Suprapubic skin (tissue), 3 donors: ENCODE measurements around the gene CILP.

Experiments used
- POLR2A ChIP-seq, 2 donors: fragments of 450-650 bp; IDR thresholded peaks; one replicate each; pipeline ENCODE4 v1.6.1; 2017; ENCODE audit warnings: antibody characterized with exemption in 2 of 2, mild to moderate bottlenecking in 2 of 2, moderate library complexity in 2 of 2
- TF ChIP-seq, protein P1 (sequence below), 2 donors: fragments of 200-600 bp in 1 of 2; fragments of 450-650 bp in 1 of 2; sonication (generic) in 1 of 2; IDR thresholded peaks; one replicate each; pipeline ENCODE4 v1.5.1; 2016 to 2019; ENCODE audit warnings: antibody characterized with exemption in 2 of 2, mild to moderate bottlenecking in 1 of 2, moderate library complexity in 1 of 2

GRCh38 chr15:65204236-65204930 lies 6.9 kb downstream of the CILP start:
- TF ChIP-seq, protein P1, sequence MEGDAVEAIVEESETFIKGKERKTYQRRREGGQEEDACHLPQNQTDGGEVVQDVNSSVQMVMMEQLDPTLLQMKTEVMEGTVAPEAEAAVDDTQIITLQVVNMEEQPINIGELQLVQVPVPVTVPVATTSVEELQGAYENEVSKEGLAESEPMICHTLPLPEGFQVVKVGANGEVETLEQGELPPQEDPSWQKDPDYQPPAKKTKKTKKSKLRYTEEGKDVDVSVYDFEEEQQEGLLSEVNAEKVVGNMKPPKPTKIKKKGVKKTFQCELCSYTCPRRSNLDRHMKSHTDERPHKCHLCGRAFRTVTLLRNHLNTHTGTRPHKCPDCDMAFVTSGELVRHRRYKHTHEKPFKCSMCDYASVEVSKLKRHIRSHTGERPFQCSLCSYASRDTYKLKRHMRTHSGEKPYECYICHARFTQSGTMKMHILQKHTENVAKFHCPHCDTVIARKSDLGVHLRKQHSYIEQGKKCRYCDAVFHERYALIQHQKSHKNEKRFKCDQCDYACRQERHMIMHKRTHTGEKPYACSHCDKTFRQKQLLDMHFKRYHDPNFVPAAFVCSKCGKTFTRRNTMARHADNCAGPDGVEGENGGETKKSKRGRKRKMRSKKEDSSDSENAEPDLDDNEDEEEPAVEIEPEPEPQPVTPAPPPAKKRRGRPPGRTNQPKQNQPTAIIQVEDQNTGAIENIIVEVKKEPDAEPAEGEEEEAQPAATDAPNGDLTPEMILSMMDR (IDR thresholded peaks at IDR 0.05): no peak
- no peak for TF ChIP-seq POLR2A (IDR thresholded peaks at IDR 0.05)
